CD4-positive, alpha-beta T cell treated with Interleukin-6 at 100 ng/mL for 8 hours (primary cell): ENCODE measurements around the gene TMPRSS5.

Experiments used
- DNase-seq: peaks from one replicate; pipeline ENCODE4 v3.0.0-alpha.2; 2020; ENCODE audit warnings: mixed read lengths, low spot score

Gene TMPRSS5

DNA sequence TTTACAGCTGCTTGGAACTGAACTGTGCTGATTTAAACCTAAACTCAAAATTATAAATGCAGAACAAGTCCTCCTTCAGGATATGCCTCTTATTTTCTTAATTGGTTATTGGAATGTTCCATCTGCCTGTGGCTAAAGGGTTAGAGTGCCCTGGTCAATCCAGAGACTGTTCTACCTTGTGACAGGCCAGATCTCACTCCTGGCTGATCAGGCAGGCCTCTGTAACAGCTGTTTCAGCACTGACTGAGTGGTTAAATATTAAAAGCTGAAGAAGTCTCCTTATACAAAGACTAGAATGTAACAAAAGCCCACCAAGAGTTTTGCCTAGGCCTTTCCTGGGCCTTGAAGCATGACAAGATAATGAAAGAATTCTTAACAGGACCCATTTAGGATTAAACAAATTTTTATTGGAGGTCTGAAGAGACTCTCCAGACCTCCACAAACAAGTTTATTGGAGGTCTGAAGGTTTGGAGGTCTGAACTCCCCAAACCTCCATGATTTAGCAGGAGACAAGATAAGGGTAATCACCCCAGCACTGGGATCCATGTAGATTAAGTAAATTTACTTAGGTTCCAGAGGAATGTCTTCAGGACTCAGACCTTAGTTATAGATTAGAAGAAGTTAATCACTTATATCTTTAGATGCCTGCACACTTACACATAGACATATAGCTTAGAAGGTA lies 35.8 kb downstream of the TMPRSS5 start:
- no peak for DNase-seq

DNA sequence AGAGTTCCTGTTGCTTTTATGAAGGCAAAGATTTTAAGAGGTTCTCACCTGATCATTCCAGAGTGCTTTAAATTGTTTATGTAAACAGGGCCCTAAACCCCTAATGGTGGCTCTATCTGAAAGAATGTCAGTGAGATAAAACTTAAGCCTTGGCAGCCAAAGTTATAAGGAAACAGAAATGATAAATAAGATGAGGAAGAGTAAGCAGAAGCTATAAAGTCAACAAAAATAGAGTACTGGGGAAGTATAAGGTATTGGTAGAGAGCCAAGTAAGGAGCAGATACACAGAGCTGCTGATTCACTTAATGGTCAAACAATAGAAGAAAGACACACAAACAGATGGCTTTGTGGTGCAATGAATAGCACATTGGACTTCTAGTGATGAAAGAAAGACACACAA lies 37.9 kb downstream of the TMPRSS5 start:
- no peak for DNase-seq

- no peak for DNase-seq
Measured at GRCh38 chr11:113667801-113668200, 38.3 kb downstream of the TMPRSS5 start.

DNA sequence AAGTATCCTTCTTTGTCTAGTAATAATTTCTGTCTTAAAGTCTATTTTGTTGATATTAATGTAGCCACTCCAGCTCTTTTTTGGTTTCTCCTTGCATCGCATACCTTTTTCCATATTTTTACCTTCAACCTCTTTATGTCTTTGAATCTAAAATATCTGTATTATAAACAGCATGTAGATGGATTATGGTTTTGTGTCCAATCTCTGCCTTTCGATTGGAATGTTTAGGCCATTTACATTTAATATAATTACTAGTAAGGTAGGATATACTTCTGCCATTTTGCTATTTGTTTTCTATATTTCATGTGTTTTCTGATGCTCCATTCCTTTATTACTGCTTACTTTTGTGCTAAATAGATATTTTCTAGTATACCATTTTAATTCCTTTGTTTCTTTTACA lies 39.5 kb downstream of the TMPRSS5 start:
- no peak for DNase-seq

GRCh38 chr11:113664981-113665710 lies 41.0 kb downstream of the TMPRSS5 start:
- no peak for DNase-seq

- DNase-seq = no peak
Measured at GRCh38 chr11:113664069-113664980, 41.8 kb downstream of the TMPRSS5 start.

DNA sequence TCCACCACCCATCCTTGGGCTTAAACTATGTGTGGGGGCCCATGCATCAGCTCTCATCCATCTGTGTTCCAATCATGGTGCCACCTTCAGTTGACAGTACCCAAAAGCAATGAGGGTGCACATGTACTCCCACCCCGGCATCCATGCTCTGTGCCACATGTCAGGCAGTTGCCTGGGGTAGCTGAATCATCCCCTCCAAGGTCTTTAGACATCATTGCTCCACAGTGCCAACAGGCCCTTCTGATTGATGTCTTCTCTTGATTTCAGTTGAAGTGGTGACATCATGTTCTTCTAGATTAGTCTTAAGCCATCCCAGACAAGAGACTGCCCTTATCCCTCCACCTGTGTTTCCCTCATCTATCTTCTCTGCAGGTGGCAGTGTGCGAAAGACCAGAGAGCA lies 42.5 kb downstream of the TMPRSS5 start:
- DNase-seq = no peak

GRCh38 chr11:113655771-113656170 lies 50.3 kb downstream of the TMPRSS5 start:
- no peak for DNase-seq

DNA sequence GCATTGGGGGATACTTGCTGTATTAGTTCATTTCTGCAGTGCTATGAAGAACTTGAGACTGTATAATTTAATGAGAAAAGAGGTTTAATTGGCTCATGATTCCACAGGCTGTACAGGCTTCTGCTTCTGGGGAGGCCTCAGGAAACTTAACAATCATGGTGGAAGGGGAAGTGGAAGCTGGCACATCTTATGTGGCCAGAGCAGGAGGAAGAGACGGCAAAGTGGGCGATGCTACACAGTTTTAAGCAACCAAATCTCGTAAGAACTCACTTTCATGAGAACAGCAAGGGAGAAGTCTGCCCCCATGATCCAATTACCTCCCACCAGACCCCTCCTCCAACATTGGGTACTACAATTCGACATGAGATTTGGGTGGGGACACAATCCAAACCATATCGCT lies 55.1 kb downstream of the TMPRSS5 start:
- no peak for DNase-seq

- DNase-seq = no peak
Measured at GRCh38 chr11:113649311-113649710, 56.8 kb downstream of the TMPRSS5 start.

- no peak for DNase-seq
Measured at GRCh38 chr11:113647856-113648255, 58.3 kb downstream of the TMPRSS5 start.

GRCh38 chr11:113647108-113647507 lies 59.0 kb downstream of the TMPRSS5 start:
- DNase-seq = no peak

- DNase-seq = no peak
Measured at GRCh38 chr11:113645593-113646349, 60.3 kb downstream of the TMPRSS5 start.

DNA sequence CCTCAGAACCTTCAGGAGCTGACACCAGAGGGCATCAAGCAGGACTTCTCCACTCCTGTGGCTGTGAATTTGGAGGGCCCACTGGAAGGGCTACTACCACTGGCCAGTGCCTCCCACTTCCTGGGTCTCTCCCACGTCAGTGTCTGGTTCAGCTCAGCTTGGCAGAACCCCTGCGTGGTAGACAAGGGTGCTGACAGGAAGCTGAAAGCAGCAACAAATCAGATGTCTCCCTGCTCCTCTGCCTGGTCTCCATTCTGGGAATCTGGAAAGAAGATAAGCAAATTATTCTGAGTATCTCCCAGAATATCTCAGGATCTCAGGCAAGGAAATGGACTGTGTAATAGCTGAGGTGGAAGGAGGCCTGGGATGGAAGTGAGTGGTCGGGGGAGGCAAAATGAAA lies 61.5 kb downstream of the TMPRSS5 start:
- DNase-seq = no peak

GRCh38 chr11:113643701-113644100 lies 62.4 kb downstream of the TMPRSS5 start:
- no peak for DNase-seq

DNA sequence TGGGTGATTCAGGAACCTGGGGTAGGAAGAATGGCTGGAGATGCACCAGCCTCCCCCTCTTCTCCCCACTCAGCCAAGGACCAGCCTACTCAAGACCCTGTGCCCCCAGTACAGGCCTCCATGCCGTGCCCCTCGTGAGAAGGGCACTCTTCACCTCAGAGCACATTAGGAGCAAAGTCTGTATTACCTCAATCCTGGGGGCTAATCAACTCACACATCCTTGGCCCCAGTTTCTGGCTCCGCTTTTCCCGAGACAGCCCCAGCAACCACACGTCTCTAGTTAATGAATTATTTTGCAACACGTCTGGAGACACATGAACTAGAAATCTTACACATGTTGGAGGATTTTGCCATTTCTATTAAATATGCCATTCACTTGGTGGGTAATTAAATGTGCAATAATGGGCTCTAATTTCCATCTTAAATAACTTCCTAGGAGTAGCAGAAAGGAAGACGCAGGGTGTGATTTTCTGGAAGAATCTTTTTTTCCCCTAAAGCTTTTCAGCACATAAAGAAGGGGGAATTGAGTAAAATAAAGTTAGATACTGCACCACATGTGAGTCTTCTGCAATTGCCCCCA lies 63.0 kb downstream of the TMPRSS5 start:
- no peak for DNase-seq

GRCh38 chr11:113642090-113642489 lies 64.0 kb downstream of the TMPRSS5 start:
- DNase-seq = no peak

DNA sequence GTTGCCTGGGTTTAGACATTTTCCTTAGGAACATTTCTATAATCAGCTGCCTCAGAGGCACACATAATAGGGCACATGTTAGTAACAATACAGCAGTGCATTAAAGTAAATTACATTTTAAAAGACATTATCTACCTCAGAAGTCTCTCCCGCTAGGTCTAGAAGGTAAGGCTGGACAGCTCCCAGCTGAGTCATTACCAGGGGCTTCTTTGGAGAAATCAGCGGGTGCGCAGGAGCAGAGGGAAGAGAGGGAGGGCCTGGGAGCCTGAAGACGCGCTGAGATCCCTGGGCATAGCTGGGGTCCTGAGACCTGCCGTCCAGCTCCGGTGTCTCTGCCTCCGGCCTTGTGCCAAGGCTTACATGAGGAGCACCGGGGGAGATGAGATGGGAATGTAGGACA lies 67.7 kb downstream of the TMPRSS5 start:
- DNase-seq = no peak

- DNase-seq = no peak
Measured at GRCh38 chr11:113637636-113638035, 68.5 kb downstream of the TMPRSS5 start.
